ENCODE data around the gene SLC36A2.

The SLC36A2 gene

GRCh38 chr5:151320481-151320880 lies 26.9 kb downstream of the SLC36A2 start:
- H3K36me3 ChIP-seq: no peaks in the 10 kb centered on the region
- no peak overlapping the region for H3K4me3 ChIP-seq (ENCODE audit: low read depth, low read length)
- no peaks in the 10 kb centered on the region for H3K27me3 ChIP-seq
- no peak for DNase-seq
- H3K9me3 ChIP-seq: no peaks in the 10 kb centered on the region; the same call in none of the 2 replicates
- no peaks in the 10 kb centered on the region for H3K4me1 ChIP-seq
- no peak for TF ChIP-seq CTCF (IDR thresholded peaks at IDR 0.05; ENCODE audit: low read depth, low read length)

GRCh38 chr5:151318850-151319732 lies 28.3 kb downstream of the SLC36A2 start:
- Histone ChIP-seq H3K4me1 (no peaks in the 10 kb centered on the region), H3K27me3 (no peaks in the 10 kb centered on the region), H3K9me3 (no peaks in the 10 kb centered on the region; the same call in none of the 2 replicates), H3K36me3 (no peaks in the 10 kb centered on the region), H3K4me3 (ENCODE audit: low read depth, low read length) (no peak overlapping the region)
- DNase-seq: no peak
- TF ChIP-seq CTCF (IDR thresholded peaks at IDR 0.05; ENCODE audit: low read depth, low read length): peak; percentile 7; the same call in 1 of the 2 replicates

GRCh38 chr5:151317871-151318270 lies 29.5 kb downstream of the SLC36A2 start:
- H3K4me3 ChIP-seq (ENCODE audit: low read depth, low read length): no peak overlapping the region

GRCh38 chr5:151315998-151316597 lies 31.3 kb downstream of the SLC36A2 start:
- Histone ChIP-seq H3K36me3 (no peaks in the 10 kb centered on the region), H3K27me3 (no peaks in the 10 kb centered on the region), H3K4me1 (no peaks in the 10 kb centered on the region), H3K9me3 (no peaks in the 10 kb centered on the region; the same call in 1 of the 2 replicates), H3K4me3 (ENCODE audit: low read depth, low read length) (no peak overlapping the region)
- DNase-seq: peak; percentile 80
- TF ChIP-seq CTCF (IDR thresholded peaks at IDR 0.05; ENCODE audit: low read depth, low read length): peak; percentile 96

More at GRCh38 chr5:151317871-151318270, 29.5 kb downstream of the SLC36A2 start:
- Histone ChIP-seq H3K36me3 (no peaks in the 10 kb centered on the region), H3K27me3 (no peaks in the 10 kb centered on the region), H3K4me1 (no peaks in the 10 kb centered on the region), H3K9me3 (no peaks in the 10 kb centered on the region; the same call in 1 of the 2 replicates)
- no peak for DNase-seq
- TF ChIP-seq CTCF (IDR thresholded peaks at IDR 0.05; ENCODE audit: low read depth, low read length): no peak

GRCh38 chr5:151313357-151313756 lies 34.0 kb downstream of the SLC36A2 start:
- no peaks in the 10 kb centered on the region for H3K4me1 ChIP-seq
- no peak for TF ChIP-seq CTCF (IDR thresholded peaks at IDR 0.05; ENCODE audit: low read depth, low read length)
- no peak overlapping the region for H3K4me3 ChIP-seq (ENCODE audit: low read depth, low read length)
- H3K9me3 ChIP-seq: no peaks in the 10 kb centered on the region; the same call in 1 of the 2 replicates
- no peaks in the 10 kb centered on the region for H3K27me3 ChIP-seq
- DNase-seq: no peak
- H3K36me3 ChIP-seq: no peaks in the 10 kb centered on the region

All from BE2C (cell line).